GM18520 (cell line): ENCODE measurements around the gene CRYBG3.

Experiments
- ATAC-seq: cut with Tn5 transposase; IDR thresholded peaks from one replicate; pipeline ENCODE4 v1.9.1; 2021; ENCODE audit not compliant: unreplicated experiment

CRYBG3 gene

GRCh38 chr3:97970956-97971620 lies 149.3 kb downstream of the CRYBG3 start:
- no peak for ATAC-seq

- peak; percentile 75 for ATAC-seq
These were observed 150.1 kb downstream of the CRYBG3 start, which contains the start of gene RIOX2 for GRCh38 chr3:97971679-97972567. RIOX2 (minus strand) TSS chr3:97972431; CDS start chr3:97967593, 4,838 bp downstream.

- no peak for ATAC-seq
These were observed 151.2 kb downstream of the CRYBG3 start for GRCh38 chr3:97972976-97973375.

- ATAC-seq: no peak
These were observed 153.2 kb downstream of the CRYBG3 start for GRCh38 chr3:97974996-97975395.

GRCh38 chr3:97975466-97975865 lies 153.7 kb downstream of the CRYBG3 start:
- ATAC-seq: no peak

GRCh38 chr3:97979610-97980009 lies 157.8 kb downstream of the CRYBG3 start:
- no peak for ATAC-seq

- no peak for ATAC-seq
These were observed 160.1 kb downstream of the CRYBG3 start for GRCh38 chr3:97981886-97982285.

- ATAC-seq: no peak
These were observed 162.2 kb downstream of the CRYBG3 start for GRCh38 chr3:97983933-97984491.

- ATAC-seq: no peak
These were observed 165.5 kb downstream of the CRYBG3 start for GRCh38 chr3:97987306-97987705.

GRCh38 chr3:97988784-97989568 lies 167.2 kb downstream of the CRYBG3 start:
- ATAC-seq: no peak

- ATAC-seq: no peak
These were observed 168.9 kb downstream of the CRYBG3 start for GRCh38 chr3:97990624-97991292.

GRCh38 chr3:97991293-97991682 lies 169.5 kb downstream of the CRYBG3 start:
- no peak for ATAC-seq

GRCh38 chr3:97992547-97993173 lies 170.8 kb downstream of the CRYBG3 start:
- ATAC-seq: no peak

GRCh38 chr3:97993526-97993925 lies 171.7 kb downstream of the CRYBG3 start:
- no peak for ATAC-seq

- no peak for ATAC-seq
These were observed 172.6 kb downstream of the CRYBG3 start for GRCh38 chr3:97994328-97994945.
